Measurements from ENCODE around the gene CREBZF.

The CREBZF gene, protein sequence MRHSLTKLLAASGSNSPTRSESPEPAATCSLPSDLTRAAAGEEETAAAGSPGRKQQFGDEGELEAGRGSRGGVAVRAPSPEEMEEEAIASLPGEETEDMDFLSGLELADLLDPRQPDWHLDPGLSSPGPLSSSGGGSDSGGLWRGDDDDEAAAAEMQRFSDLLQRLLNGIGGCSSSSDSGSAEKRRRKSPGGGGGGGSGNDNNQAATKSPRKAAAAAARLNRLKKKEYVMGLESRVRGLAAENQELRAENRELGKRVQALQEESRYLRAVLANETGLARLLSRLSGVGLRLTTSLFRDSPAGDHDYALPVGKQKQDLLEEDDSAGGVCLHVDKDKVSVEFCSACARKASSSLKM

DNA sequence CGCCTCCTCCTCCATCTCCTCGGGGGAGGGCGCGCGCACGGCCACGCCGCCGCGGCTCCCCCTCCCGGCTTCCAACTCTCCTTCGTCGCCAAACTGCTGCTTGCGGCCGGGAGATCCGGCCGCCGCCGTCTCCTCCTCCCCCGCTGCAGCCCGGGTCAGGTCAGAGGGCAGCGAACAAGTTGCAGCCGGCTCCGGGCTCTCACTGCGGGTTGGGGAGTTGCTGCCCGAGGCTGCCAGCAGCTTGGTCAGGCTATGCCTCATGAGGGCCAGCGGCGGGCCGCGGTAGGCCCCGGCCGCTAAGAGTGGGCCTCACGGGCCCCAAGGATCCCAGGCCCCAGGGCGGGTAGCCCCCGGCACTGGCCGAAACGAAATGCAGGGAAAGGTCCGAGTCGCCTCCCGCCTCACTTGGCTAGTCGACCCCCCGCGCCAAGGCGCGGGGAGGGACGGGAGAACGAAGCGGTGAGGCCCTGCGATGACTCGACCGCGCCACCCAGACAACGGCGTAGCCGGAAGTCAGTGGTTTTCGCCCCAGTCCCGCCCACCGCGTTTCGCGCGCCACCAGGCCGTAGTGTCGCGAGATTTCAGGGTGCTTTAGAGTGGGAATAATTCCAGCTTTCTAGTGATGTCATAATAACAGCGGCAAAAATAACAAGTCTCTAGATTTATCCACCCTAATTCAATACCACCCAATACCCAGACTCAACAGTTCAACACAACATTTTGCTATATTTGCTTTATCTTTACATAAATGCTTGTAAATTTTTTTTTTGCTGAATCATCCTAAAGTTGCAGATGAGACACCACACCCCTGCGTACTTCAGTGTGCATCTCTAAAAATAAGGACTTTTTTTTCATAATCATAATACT, at the start of gene CREBZF:
Gene CREBZF, minus strand, starts transcription at position 515 of the 867 bp plus-strand sequence. Its CDS starts 254 bp downstream, at position 261.
- DNase-seq (ENCODE audit: low read depth), result peak; percentile 98
- H3K4me3 ChIP-seq (ENCODE audit: low read depth, low read length), result peak within 1 kb of the TSS; percentile 80
- TF ChIP-seq, protein P1, sequence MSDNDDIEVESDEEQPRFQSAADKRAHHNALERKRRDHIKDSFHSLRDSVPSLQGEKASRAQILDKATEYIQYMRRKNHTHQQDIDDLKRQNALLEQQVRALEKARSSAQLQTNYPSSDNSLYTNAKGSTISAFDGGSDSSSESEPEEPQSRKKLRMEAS (IDR thresholded peaks at IDR 0.05; ENCODE audit: low read depth, low read length), result peak; percentile 51
- TF ChIP-seq POLR2A (IDR thresholded peaks at IDR 0.05; ENCODE audit: extremely low read depth, insufficient read length) (peak; percentile 97), MYC (IDR thresholded peaks at IDR 0.05; ENCODE audit: low read depth, low read length) (peak; percentile 76), CTCF (IDR thresholded peaks at IDR 0.05; ENCODE audit: low read depth, low read length) (no peak)

- TF ChIP-seq CTCF (IDR thresholded peaks at IDR 0.05; ENCODE audit: low read depth, low read length), result no peak
- H3K4me3 ChIP-seq (ENCODE audit: low read depth, low read length), result no peak overlapping the region
- DNase-seq (ENCODE audit: low read depth), result no peak
Observed at GRCh38 chr11:85712953-85713352, 48.0 kb upstream of the CREBZF start.

DNA sequence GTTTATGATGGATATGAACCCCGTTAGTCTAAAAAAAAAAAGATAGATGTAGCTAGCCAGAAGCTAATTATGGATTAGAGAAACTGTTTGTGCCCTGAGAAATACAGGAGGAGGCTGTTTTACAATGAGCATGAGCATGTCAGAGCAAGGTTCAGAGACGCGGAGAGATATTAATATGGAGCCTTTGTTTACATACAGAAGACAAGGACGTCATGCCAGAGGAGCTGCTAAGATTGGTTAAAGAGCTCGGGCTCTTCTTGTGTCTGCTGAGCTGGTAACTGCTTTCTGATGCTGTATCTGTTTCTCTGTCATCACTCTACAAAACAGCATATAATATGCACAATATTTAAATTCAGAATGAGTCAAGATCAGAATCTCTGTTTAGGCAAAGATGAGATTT, 46.0 kb upstream of the CREBZF start:
- no peak for DNase-seq (ENCODE audit: low read depth)
- no peak overlapping the region for H3K4me3 ChIP-seq (ENCODE audit: low read depth, low read length)
- TF ChIP-seq POLR2A (IDR thresholded peaks at IDR 0.05; ENCODE audit: extremely low read depth, insufficient read length) (no peak), MYC (IDR thresholded peaks at IDR 0.05; ENCODE audit: low read depth, low read length) (no peak), CTCF (IDR thresholded peaks at IDR 0.05; ENCODE audit: low read depth, low read length) (no peak)
- TF ChIP-seq, protein P1 (IDR thresholded peaks at IDR 0.05; ENCODE audit: low read depth, low read length), result no peak

GRCh38 chr11:85709941-85710702, 45.2 kb upstream of the CREBZF start:
- no peak for DNase-seq (ENCODE audit: low read depth)
- H3K4me3 ChIP-seq (ENCODE audit: low read depth, low read length), result no peak overlapping the region
- no peak for TF ChIP-seq CTCF (IDR thresholded peaks at IDR 0.05; ENCODE audit: low read depth, low read length)
- no peak for TF ChIP-seq MYC (IDR thresholded peaks at IDR 0.05; ENCODE audit: low read depth, low read length)
- TF ChIP-seq, protein P1 (IDR thresholded peaks at IDR 0.05; ENCODE audit: low read depth, low read length), result no peak
- TF ChIP-seq POLR2A (IDR thresholded peaks at IDR 0.05; ENCODE audit: extremely low read depth, insufficient read length), result no peak

DNA sequence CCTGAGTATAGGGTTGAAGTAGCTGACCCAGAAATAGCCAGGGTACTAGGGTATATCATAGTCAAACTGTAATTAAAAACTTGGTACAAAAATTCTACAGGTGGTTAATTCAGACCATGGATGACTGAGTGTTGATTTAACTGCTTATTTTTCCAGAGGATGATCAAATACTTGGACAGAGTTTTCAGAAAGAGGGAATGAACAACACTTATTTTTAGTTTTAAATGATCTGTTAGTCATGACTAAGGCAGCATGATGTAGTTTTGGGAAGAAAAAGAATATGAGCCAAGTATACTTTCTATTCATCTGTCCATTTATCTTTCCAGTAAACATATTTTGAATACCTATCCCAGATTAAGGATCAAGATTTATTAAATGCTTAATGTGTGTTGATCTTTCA, 40.9 kb upstream of the CREBZF start:
- DNase-seq (ENCODE audit: low read depth), result no peak

More for the DNA sequence above, 40.9 kb upstream of the CREBZF start:
- no peak overlapping the region for H3K4me3 ChIP-seq (ENCODE audit: low read depth, low read length)
- TF ChIP-seq, protein P1 (IDR thresholded peaks at IDR 0.05; ENCODE audit: low read depth, low read length), result no peak
- TF ChIP-seq CTCF (IDR thresholded peaks at IDR 0.05; ENCODE audit: low read depth, low read length), result no peak

Measured in NB4 (cell line).